ENCODE results near the gene PSMG1. TPM values are rescaled to one million over a fixed set of nuclear protein-coding genes. Genes with fewer than 3 reads are reported as not detected.
"Not testable (repeated sequence)": the region's sequence is repeated elsewhere in the genome, so short reads cannot be mapped to it uniquely, and the experiment has no call there.

PSMG1 gene
- total and polyA plus RNA-seq, 10 of the 15 experiments (the other 5 are each of a cell fraction or from before 2014, with no cell fraction given), result 21.3 to 248 (median 121) TPM

GRCh38 chr21:39159342-39160063, 23.7 kb downstream of the PSMG1 start:
- H3K27ac ChIP-seq (ENCODE audit: control insufficient read depth, insufficient read depth), result no peak overlapping the region

GRCh38 chr21:39157241-39157640, 26.0 kb downstream of the PSMG1 start:
- H3K9ac ChIP-seq (ENCODE audit: control insufficient read depth, insufficient read depth, low read length); H4K20me1 ChIP-seq (ENCODE audit: control insufficient read depth, insufficient read depth); H3K4me3 ChIP-seq; POLR2A ChIA-PET; H3K4me1 ChIP-seq (ENCODE audit: control insufficient read depth, insufficient read depth, low read length); FAIRE-seq; H3K79me2 ChIP-seq (ENCODE audit: control insufficient read depth, insufficient read depth, low read length); H3K27ac ChIP-seq (ENCODE audit: control insufficient read depth, insufficient read depth); CTCF ChIA-PET; intact Hi-C loops (cut with micrococcal nuclease; ENCODE audit: unreplicated experiment); ATAC-seq; H2AFZ ChIP-seq (ENCODE audit: control insufficient read depth, low read depth, low read length); H3K36me3 ChIP-seq (ENCODE audit: control insufficient read depth in 2 of 2, insufficient read depth in 2 of 2, low read length in 1 of 2); SMC1A ChIA-PET (ENCODE audit: uncharacterized antibody, unreplicated experiment); RAD21 ChIA-PET (ENCODE audit: unreplicated experiment); DNase-seq (ENCODE audit: low read depth, low spot score); H3K4me2 ChIP-seq (ENCODE audit: control insufficient read depth, insufficient read depth); BruUV-seq (replicated peaks); in situ Hi-C loops (cut with MboI); H3K9me3 ChIP-seq (replicated peaks; ENCODE audit: control insufficient read depth, insufficient read depth, low read length); H3K27me3 ChIP-seq (replicated peaks in 1 of 2; ENCODE audit: control insufficient read depth in 2 of 2, insufficient read depth in 2 of 2, low read length in 1 of 2): not testable (repeated sequence)
- WGBS (ENCODE audit: insufficient coverage, insufficient replicate concordance, low lambda C conversion rate, missing lambda C conversion rate), result 91% methylated on average over 23 of the region's 34 CpGs

More at GRCh38 chr21:39159342-39160063, 23.7 kb downstream of the PSMG1 start:
- Histone ChIP-seq H3K4me1 (ENCODE audit: control insufficient read depth, insufficient read depth, low read length) (no peaks in the 10 kb centered on the region), H4K20me1 (ENCODE audit: control insufficient read depth, insufficient read depth) (no peaks in the 10 kb centered on the region), H2AFZ (ENCODE audit: control insufficient read depth, low read depth, low read length) (no peak overlapping the region), H3K79me2 (ENCODE audit: control insufficient read depth, insufficient read depth, low read length) (no peaks in the 10 kb centered on the region), H3K27me3 (replicated peaks in 1 of 2; ENCODE audit: control insufficient read depth in 2 of 2, insufficient read depth in 2 of 2, low read length in 1 of 2) (no peaks in the 10 kb centered on the region), H3K36me3 (ENCODE audit: control insufficient read depth in 2 of 2, insufficient read depth in 2 of 2, low read length in 1 of 2) (no peaks in the 10 kb centered on the region), H3K4me2 (ENCODE audit: control insufficient read depth, insufficient read depth) (no peak overlapping the region), H3K9ac (ENCODE audit: control insufficient read depth, insufficient read depth, low read length) (no peak overlapping the region), H3K9me3 (replicated peaks; ENCODE audit: control insufficient read depth, insufficient read depth, low read length) (peaks cover under 1% of the 10 kb centered on the region; the same call in 1 of the 3 replicates), H3K4me3 (no peak overlapping the region)
- WGBS (ENCODE audit: insufficient coverage, insufficient replicate concordance, low lambda C conversion rate, missing lambda C conversion rate), result 30% methylated on average over 7 of the region's 7 CpGs
- ATAC-seq (no peak), FAIRE-seq (no peak), DNase-seq (ENCODE audit: low read depth, low spot score) (no peak)
- POLR2A ChIA-PET, result no interaction called here
- in situ Hi-C loops (cut with MboI), result no loop called here
- SMC1A ChIA-PET (ENCODE audit: uncharacterized antibody, unreplicated experiment), result no interaction called here
- RAD21 ChIA-PET (ENCODE audit: unreplicated experiment), result no interaction called here
- BruUV-seq (replicated peaks), result no TSS peak
- intact Hi-C loops (cut with micrococcal nuclease; ENCODE audit: unreplicated experiment), result no loop called here
- CTCF ChIA-PET, result no interaction called here
- TF ChIP-seq CUX1 (IDR thresholded peaks at IDR 0.05; ENCODE audit: insufficient replicate concordance, low read depth, low read length) (no peak), KDM1A (IDR thresholded peaks at IDR 0.05; ENCODE audit: borderline replicate concordance) (no peak), BRCA1 (IDR thresholded peaks at IDR 0.05; ENCODE audit: low read depth, low read length) (no peak)

Measured in GM12878 (cell line).